Lower leg skin (tissue), 3 donors: Measurements from ENCODE around the gene GINS1.

Experiments used
- POLR2A ChIP-seq, 2 donors: fragments of 450-650 bp; IDR thresholded peaks; one replicate each; pipeline ENCODE4 v1.6.1; 2016 to 2017; ENCODE audit warnings: antibody characterized with exemption in 2 of 2, mild to moderate bottlenecking in 1 of 2, moderate library complexity in 1 of 2
- TF ChIP-seq, protein P1 (sequence below), 3 donors: fragments of 450-650 bp; IDR thresholded peaks; one replicate each; pipeline ENCODE4 v1.5.1; 2016; ENCODE audit warnings: antibody characterized with exemption in 3 of 3, mild to moderate bottlenecking in 3 of 3, moderate library complexity in 2 of 3

GRCh38 chr20:25369529-25369928 lies 37.9 kb upstream of the GINS1 start:
- TF ChIP-seq, protein P1, sequence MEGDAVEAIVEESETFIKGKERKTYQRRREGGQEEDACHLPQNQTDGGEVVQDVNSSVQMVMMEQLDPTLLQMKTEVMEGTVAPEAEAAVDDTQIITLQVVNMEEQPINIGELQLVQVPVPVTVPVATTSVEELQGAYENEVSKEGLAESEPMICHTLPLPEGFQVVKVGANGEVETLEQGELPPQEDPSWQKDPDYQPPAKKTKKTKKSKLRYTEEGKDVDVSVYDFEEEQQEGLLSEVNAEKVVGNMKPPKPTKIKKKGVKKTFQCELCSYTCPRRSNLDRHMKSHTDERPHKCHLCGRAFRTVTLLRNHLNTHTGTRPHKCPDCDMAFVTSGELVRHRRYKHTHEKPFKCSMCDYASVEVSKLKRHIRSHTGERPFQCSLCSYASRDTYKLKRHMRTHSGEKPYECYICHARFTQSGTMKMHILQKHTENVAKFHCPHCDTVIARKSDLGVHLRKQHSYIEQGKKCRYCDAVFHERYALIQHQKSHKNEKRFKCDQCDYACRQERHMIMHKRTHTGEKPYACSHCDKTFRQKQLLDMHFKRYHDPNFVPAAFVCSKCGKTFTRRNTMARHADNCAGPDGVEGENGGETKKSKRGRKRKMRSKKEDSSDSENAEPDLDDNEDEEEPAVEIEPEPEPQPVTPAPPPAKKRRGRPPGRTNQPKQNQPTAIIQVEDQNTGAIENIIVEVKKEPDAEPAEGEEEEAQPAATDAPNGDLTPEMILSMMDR (IDR thresholded peaks at IDR 0.05), result no peak
- TF ChIP-seq POLR2A (IDR thresholded peaks at IDR 0.05), result no peak
